ENCODE data around the gene GATA5. TPM values are rescaled to one million over a fixed set of nuclear protein-coding genes. Genes with fewer than 3 reads are reported as not detected.

Gene GATA5
- total RNA-seq, 2 experiments from 2014 or later: not detected

DNA sequence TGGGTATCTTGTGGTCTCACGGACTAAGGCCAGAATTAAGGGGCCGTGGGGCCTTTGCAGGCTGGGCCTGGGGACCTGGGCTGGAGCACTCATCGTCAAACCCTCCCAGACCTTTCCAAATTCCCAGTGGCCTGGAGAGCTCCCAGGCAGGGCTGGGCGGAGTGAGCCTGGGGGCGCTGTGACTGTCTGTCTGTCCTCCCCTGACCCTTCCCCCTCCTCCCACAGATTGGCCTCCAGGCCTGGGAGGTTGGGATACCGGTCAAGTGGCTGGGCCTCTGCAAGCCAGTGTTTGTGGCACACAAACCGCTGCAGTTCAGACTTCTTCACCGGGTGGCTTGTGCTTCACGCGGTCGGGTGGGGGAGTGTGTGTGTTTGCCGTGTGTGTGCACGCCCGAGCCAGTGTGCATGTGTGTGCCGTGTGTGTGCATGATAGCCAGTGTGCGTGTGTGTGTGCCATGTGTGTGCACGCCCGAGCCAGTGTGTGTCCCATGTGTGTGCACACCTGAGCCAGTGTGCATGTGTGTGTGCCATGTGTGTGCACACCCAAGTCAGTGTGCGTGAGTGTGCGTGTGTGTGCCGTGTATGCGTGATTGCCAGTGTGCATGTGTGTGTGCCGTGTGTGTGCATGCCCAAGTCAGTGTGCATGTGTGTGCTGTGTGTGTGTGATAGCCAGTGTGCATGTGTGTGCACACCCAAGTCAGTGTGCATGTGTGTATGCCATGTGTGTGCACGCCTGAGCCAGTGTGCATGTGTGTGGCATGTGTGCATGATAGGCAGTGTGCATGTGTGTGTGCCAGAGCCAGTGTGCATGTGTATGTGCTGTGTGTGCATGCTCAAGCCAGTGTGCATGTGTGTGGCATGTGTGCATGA, 54.7 kb downstream of the GATA5 start:
- ChIA-PET CTCF (no interaction called here), POLR2A (no interaction called here)
- DNase-seq: no peak

DNA sequence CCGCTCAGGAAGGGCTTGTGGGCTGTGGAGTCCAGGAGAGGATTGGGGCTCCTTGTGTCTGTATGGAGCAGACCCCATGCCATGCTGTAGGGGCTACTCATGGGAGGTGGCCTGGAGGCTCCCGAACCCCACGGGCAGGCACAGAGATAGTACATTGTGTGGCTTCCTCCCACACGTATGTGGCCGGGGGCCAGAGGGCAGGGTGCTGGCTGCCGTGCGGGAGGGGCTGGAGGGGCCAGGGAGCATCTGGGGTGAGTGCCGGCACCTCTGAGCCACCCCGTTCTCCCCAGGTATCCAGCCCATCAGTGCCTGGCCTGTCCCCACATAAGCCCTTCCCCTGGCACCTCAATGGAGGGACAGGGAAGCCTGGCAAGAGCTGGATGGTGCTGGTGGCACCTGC, 56.0 kb downstream of the GATA5 start:
- Mint-ChIP-seq H3K27me3 (no peaks in the 10 kb centered on the region), H3K4me1 (ENCODE audit: low read depth) (no peaks in the 10 kb centered on the region), H3K4me3 (no peak overlapping the region), H3K9me3 (no peaks in the 10 kb centered on the region), H3K36me3 (ENCODE audit: low read depth) (no peaks in the 10 kb centered on the region), H3K27ac (no peak overlapping the region)
- TF ChIP-seq, protein P1, sequence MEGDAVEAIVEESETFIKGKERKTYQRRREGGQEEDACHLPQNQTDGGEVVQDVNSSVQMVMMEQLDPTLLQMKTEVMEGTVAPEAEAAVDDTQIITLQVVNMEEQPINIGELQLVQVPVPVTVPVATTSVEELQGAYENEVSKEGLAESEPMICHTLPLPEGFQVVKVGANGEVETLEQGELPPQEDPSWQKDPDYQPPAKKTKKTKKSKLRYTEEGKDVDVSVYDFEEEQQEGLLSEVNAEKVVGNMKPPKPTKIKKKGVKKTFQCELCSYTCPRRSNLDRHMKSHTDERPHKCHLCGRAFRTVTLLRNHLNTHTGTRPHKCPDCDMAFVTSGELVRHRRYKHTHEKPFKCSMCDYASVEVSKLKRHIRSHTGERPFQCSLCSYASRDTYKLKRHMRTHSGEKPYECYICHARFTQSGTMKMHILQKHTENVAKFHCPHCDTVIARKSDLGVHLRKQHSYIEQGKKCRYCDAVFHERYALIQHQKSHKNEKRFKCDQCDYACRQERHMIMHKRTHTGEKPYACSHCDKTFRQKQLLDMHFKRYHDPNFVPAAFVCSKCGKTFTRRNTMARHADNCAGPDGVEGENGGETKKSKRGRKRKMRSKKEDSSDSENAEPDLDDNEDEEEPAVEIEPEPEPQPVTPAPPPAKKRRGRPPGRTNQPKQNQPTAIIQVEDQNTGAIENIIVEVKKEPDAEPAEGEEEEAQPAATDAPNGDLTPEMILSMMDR (IDR thresholded peaks at IDR 0.05): no peak
- POLR2A ChIA-PET: no interaction called here
- intact Hi-C loops (cut with micrococcal nuclease): no loop called here
- ATAC-seq (no peak), DNase-seq (no peak)
- CTCF ChIA-PET: no interaction called here

More for the DNA sequence above, 54.7 kb downstream of the GATA5 start:
- intact Hi-C loops (cut with micrococcal nuclease): no loop called here
- H3K27ac Mint-ChIP-seq: no peak overlapping the region
- no peaks in the 10 kb centered on the region for H3K36me3 Mint-ChIP-seq (ENCODE audit: low read depth)
- TF ChIP-seq, protein P1 (IDR thresholded peaks at IDR 0.05): no peak
- no peak for ATAC-seq
- no peaks in the 10 kb centered on the region for H3K4me1 Mint-ChIP-seq (ENCODE audit: low read depth)
- no peaks in the 10 kb centered on the region for H3K27me3 Mint-ChIP-seq
- no peak overlapping the region for H3K4me3 Mint-ChIP-seq
- no peaks in the 10 kb centered on the region for H3K9me3 Mint-ChIP-seq

DNA sequence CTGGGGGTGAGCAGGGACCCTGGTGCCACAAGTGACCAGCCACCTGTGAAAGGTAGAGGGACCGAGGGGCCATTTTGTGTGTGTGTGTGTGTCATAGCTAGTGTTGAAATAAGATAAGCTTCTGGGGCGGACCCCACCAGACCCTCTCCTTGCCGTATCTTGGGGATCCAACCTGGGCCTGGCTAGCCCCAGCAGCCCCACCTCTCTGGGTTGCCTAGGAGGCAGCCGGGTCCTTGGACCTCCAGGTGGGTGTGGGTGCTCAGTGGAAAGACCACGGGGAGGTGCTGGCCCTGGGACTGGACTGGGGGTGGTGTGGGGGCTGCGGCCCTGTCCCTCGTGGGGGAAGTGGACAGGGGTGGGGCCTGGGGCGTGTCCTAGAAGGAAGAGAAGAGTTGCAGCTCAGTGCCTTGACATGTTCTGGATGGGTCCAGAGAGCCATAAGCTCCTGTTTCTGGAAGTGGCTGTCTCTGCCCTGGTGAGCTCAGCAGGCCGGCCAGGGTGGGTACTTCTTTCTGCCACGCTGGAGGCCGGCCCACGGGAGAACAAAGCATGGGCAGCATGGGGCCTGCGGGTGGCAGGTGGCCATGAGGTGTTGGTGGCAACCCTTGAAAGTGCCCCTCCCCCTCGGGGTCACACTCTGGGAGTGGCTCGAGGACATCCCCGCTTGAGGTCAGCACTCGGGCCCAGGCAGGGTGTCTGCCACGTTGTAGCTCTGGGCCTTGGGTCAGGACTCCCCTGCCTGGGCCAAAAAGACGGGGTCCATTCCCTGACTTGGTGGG, 56.9 kb downstream of the GATA5 start:
- Mint-ChIP-seq H3K9me3 (no peaks in the 10 kb centered on the region), H3K4me3 (no peak overlapping the region), H3K4me1 (ENCODE audit: low read depth) (no peaks in the 10 kb centered on the region), H3K36me3 (ENCODE audit: low read depth) (no peaks in the 10 kb centered on the region), H3K27me3 (no peaks in the 10 kb centered on the region), H3K27ac (no peak overlapping the region)
- POLR2A ChIA-PET: interaction anchor here (0.6 to 0.8 kb wide), 2 partner anchors 44 to 126 kb away, joined by 3 read pairs; no protein-coding TSS in a partner anchor
- ATAC-seq: no peak
- DNase-seq: no peak
- CTCF ChIA-PET: no interaction called here
- intact Hi-C loops (cut with micrococcal nuclease): no loop called here
- TF ChIP-seq, protein P1 (IDR thresholded peaks at IDR 0.05): no peak

DNA sequence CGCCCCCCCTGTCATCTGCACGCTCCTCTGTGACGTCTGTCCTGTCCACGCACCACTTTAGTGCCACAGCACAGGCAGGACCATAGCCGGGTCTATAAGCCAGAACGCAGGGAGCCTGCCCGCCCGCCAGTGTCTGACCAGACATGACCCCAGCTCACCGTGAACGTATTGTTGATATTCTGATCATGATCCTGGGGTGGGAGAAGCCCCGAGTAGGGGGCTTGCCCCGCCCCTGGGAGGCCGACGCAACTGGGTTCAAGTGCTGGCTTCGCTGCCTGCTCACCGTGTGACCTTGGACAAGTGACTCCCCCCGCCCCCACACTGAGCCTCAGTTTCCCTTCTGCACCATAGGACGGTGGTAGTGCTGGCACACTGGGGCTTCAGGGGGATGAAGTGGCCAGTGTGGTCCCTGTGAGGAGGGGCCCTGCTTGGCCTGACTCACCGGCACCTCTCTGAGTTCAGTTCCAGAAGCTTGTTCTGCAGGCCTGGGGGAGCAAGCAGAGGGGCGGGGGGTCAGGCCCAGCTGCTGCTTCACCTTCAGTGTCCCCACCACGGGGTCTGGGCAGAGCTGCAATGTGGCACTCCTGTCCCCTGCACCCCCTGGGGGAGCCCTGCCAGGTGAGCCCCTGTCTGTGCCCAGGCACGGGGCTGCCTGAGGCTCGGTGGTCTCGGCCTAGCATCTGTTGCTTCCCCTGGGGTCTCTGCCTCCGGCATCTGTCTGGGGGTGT, 57.6 kb downstream of the GATA5 start:
- intact Hi-C loops (cut with micrococcal nuclease): no loop called here
- no peaks in the 10 kb centered on the region for H3K4me1 Mint-ChIP-seq (ENCODE audit: low read depth)
- no peaks in the 10 kb centered on the region for H3K27me3 Mint-ChIP-seq
- ChIA-PET POLR2A (interaction anchor here (0.6 to 0.8 kb wide), 2 partner anchors 43 to 126 kb away, joined by 3 read pairs; no protein-coding TSS in a partner anchor), CTCF (no interaction called here)
- no peaks in the 10 kb centered on the region for H3K9me3 Mint-ChIP-seq
- H3K4me3 Mint-ChIP-seq: no peak overlapping the region
- H3K36me3 Mint-ChIP-seq (ENCODE audit: low read depth): no peaks in the 10 kb centered on the region
- ATAC-seq: no peak
- H3K27ac Mint-ChIP-seq: no peak overlapping the region
- TF ChIP-seq, protein P1 (IDR thresholded peaks at IDR 0.05): no peak
- DNase-seq: no peak
